K562 (cell line): Measurements from ENCODE around the gene PTTG1IP. TPM values are rescaled to one million over a fixed set of nuclear protein-coding genes. Genes with fewer than 3 reads are reported as not detected.

Experiments
- ESRRA ChIP-seq: fragments of 450-650 bp; IDR thresholded peaks from 2 replicates; pipeline ENCODE4 v1.6.1; 2014; ENCODE audit warnings: low read depth, mild to moderate bottlenecking, moderate library complexity, borderline replicate concordance
- LARP7 ChIP-seq: fragments of 450-650 bp; IDR thresholded peaks from 2 replicates; pipeline ENCODE4 v1.6.1; 2016
- MGA ChIP-seq: fragments of 450-650 bp; IDR thresholded peaks from 2 replicates; pipeline ENCODE4 v1.6.1; 2016; ENCODE audit warnings: mild to moderate bottlenecking, moderate library complexity
- NR1H2 ChIP-seq: sonication (generic); formaldehyde crosslinking; IDR thresholded peaks from 2 replicates; pipeline ENCODE4 v1.4.0; 2020; ENCODE audit warnings: mild to moderate bottlenecking, missing genetic modification reagents
- PCBP1 ChIP-seq: fragments of 200-400 bp; formaldehyde crosslinking; IDR thresholded peaks from 2 replicates; pipeline ENCODE4 v1.6.1; 2018; ENCODE audit warnings: mild to moderate bottlenecking, low read depth, low read length; ENCODE audit not compliant: poor library complexity, severe bottlenecking
- POLR2AphosphoS2 ChIP-seq: IDR thresholded peaks from 2 replicates; pipeline ENCODE4 v1.6.1; 2012; ENCODE audit warnings: low read length, improper control_type of control experiment
- RB1 ChIP-seq: fragments of 450-650 bp; IDR thresholded peaks from 2 replicates; pipeline ENCODE4 v1.6.1; 2017; ENCODE audit warnings: low read depth, mild to moderate bottlenecking
- RBM17 ChIP-seq: fragments of 200-400 bp; formaldehyde crosslinking; IDR thresholded peaks from 2 replicates; pipeline ENCODE4 v1.6.1; 2017; ENCODE audit warnings: low read depth, mild to moderate bottlenecking, low read length, borderline replicate concordance
- RBM34 ChIP-seq: fragments of 200-400 bp; formaldehyde crosslinking; IDR thresholded peaks from 2 replicates; pipeline ENCODE4 v1.6.1; 2018; ENCODE audit warnings: low read length, borderline replicate concordance; ENCODE audit not compliant: insufficient read depth
- TAF9B ChIP-seq: fragments of 450-650 bp; IDR thresholded peaks from 2 replicates; pipeline ENCODE4 v1.6.1; 2018; ENCODE audit warnings: mild to moderate bottlenecking; ENCODE audit not compliant: partially characterized antibody
- ZNF175 ChIP-seq: fragments of 200-800 bp; sonication (Bioruptor generic); IDR thresholded peaks from 2 replicates; pipeline ENCODE4 v1.6.1; 2016; ENCODE audit warnings: low read depth, mild to moderate bottlenecking, missing genetic modification characterization, missing compliant biosample characterization
- ZNF431 ChIP-seq: sonication (generic); formaldehyde crosslinking; IDR thresholded peaks from 2 replicates; pipeline ENCODE4 v1.8.0; 2022; ENCODE audit warnings: mild to moderate bottlenecking, missing genetic modification reagents
- ZNF551 ChIP-seq: fragments of 250-450 bp; sonication (Bioruptor Pico); IDR thresholded peaks from 2 replicates; pipeline ENCODE4 v1.5.0; 2021; ENCODE audit warnings: mild to moderate bottlenecking, moderate library complexity
- ZNF586 ChIP-seq: fragments of 450-650 bp; formaldehyde crosslinking; conservative IDR thresholded peaks from 2 replicates; pipeline ENCODE4 v1.4.0; 2020; ENCODE audit warnings: mild to moderate bottlenecking, moderate library complexity
- ZNF668 ChIP-seq: fragments of 250-450 bp; sonication (Bioruptor Pico); IDR thresholded peaks from 2 replicates; pipeline ENCODE4 v1.8.0; 2022; ENCODE audit warnings: mild to moderate bottlenecking, inconsistent platforms
- ZZZ3 ChIP-seq: fragments of 450-650 bp; IDR thresholded peaks from 2 replicates; pipeline ENCODE4 v1.6.1; 2016; ENCODE audit warnings: antibody characterized with exemption, mild to moderate bottlenecking, moderate library complexity
- polyA plus RNA-seq, 8 experiments: library from polyadenylated mRNA; depleted of rRNA in 4 of 8; stranded (reverse) in 5 of 8; unstranded in 3 of 8; fragments of >200 nt; fragmentation: Nextera tagmentation in 2 of 8; fragmentation: Illumina TruSeq in 1 of 8; extraction: Ambion mirVana in 2 of 8; extraction: Trizol in 1 of 8; gene quantifications; 2 replicates each; pipeline versions ENCODE4 v1.2.1 to v1.2.3, GENCODE V29; 2011 to 2014; ENCODE audit warnings: inconsistent platforms in 1 of 8, missing spikeins in 1 of 8
- total RNA-seq, 7 experiments: library from RNA; depleted of rRNA in 6 of 7; stranded (reverse); fragments of >200 nt in 6 of 7; fragmentation: Illumina TruSeq in 2 of 7; extraction: Trizol in 2 of 7; gene quantifications; 2 replicates each; pipeline versions ENCODE4 v1.2.1 to v1.2.3, GENCODE V29; 2011 to 2021; ENCODE audit warnings: low replicate concordance in 1 of 7

PTTG1IP gene
- total and polyA plus RNA-seq, 9 of the 15 experiments (the other 6 are each of a cell fraction or from before 2014, with no cell fraction given), result 5.0 to 99.3 (median 82.4) TPM

- TF ChIP-seq MGA, result peak; percentile 94
- no peak for TF ChIP-seq RBM17
- no peak for TF ChIP-seq ZNF668 (CRISPR knock-in tag)
- TF ChIP-seq PCBP1, result peak; percentile 82
- no peak for TF ChIP-seq NR1H2
- 0 out of 2 replicates have a peak, but pooled peaks have one; percentile 27 for TF ChIP-seq ZNF431 (CRISPR knock-in tag)
- TF ChIP-seq ZZZ3, result no peak
- peak; percentile 53 for TF ChIP-seq ESRRA
- TF ChIP-seq ZNF586 (CRISPR knock-in tag), result no peak
- TF ChIP-seq RBM34, result peak; percentile 98; the same call in 1 of the 2 replicates
- TF ChIP-seq RB1, result peak; percentile 91
- TF ChIP-seq ZNF551 (CRISPR knock-in tag), result no peak
- peak; percentile 64 for TF ChIP-seq TAF9B
- peak; percentile 73; the same call in 1 of the 2 replicates for TF ChIP-seq POLR2AphosphoS2
- peak; percentile 67 for TF ChIP-seq ZNF175 (CRISPR knock-in tag)
- peak; percentile 79; the same call in 1 of the 2 replicates for TF ChIP-seq LARP7
Observed at GRCh38 chr21:44801468-44802395, 71.8 kb downstream of the PTTG1IP start, which contains the start of gene UBE2G2 (continued).
